Calu3 (cell line): ENCODE measurements around the gene ISYNA1. TPM values are rescaled to one million over a fixed set of nuclear protein-coding genes. Genes with fewer than 3 reads are reported as not detected.
A peak's percentile ranks its signal among the peaks of the same experiment; 100 is the strongest.
"Not testable (repeated sequence)": the region's sequence is repeated elsewhere in the genome, so short reads cannot be mapped to it uniquely, and the experiment has no call there.

Experiments used
- BruUV-seq: library from RNA; stranded (reverse); fragments of 400-500 nt; replicated peaks from 2 replicates; lab custom pipeline; 2021; lab: Mats Ljungman, UMichigan
- CTCF ChIA-PET: fragments of 300-600 bp; sonication (Branson Sonifier 250); formaldehyde crosslinking; loops from one replicate; lab custom pipeline; 2022; ENCODE audit warnings: antibody characterized with exemption; lab: Charles Lee
- DNase-seq: peaks from one replicate; pipeline ENCODE4 v3.0.0; 2022
- H3K27ac Mint-ChIP-seq: one replicate; pipeline ENCODE4 v1.8.0; 2022; ENCODE audit warnings: mixed read lengths; ENCODE audit not compliant: unreplicated experiment
- H3K27me3 Mint-ChIP-seq: one replicate; pipeline ENCODE4 v1.8.0; 2022; ENCODE audit warnings: mixed read lengths; ENCODE audit not compliant: unreplicated experiment
- H3K36me3 Mint-ChIP-seq: one replicate; pipeline ENCODE4 v1.8.0; 2022; ENCODE audit warnings: mild to moderate bottlenecking, moderate library complexity, mixed read lengths; ENCODE audit not compliant: insufficient read depth, unreplicated experiment
- H3K4me1 Mint-ChIP-seq: one replicate; pipeline ENCODE4 v1.8.0; 2022; ENCODE audit warnings: mild to moderate bottlenecking, low read depth, mixed read lengths; ENCODE audit not compliant: unreplicated experiment
- H3K4me3 Mint-ChIP-seq: one replicate; pipeline ENCODE4 v1.8.0; 2022; ENCODE audit warnings: mild to moderate bottlenecking, low read depth, moderate library complexity, mixed read lengths; ENCODE audit not compliant: unreplicated experiment
- H3K9me3 Mint-ChIP-seq: one replicate; pipeline ENCODE4 v1.8.0; 2022; ENCODE audit warnings: low read depth, mixed read lengths; ENCODE audit not compliant: unreplicated experiment
- CTCF ChIP-seq: fragments of 200-600 bp; IDR thresholded peaks from one replicate; pipeline ENCODE4 v1.8.0; 2022; ENCODE audit warnings: antibody characterized with exemption; ENCODE audit not compliant: unreplicated experiment
- intact Hi-C: fragments of 100-400 bp; cut with micrococcal nuclease; formaldehyde crosslinking; loops from one replicate; pipeline ENCODE4 v1.10.0; 2022; ENCODE audit not compliant: unreplicated experiment
- total RNA-seq: library from RNA; stranded (reverse); gene quantifications from 2 replicates; pipeline ENCODE4 v1.2.3, GENCODE V29; 2022

The ISYNA1 gene
- total RNA-seq, 1 experiment from 2014 or later, result 94.9 TPM

- peaks cover 19% of the 10 kb centered on the region for H3K4me1 Mint-ChIP-seq
- H3K27me3 Mint-ChIP-seq, result no peaks in the 10 kb centered on the region
- H3K9me3 Mint-ChIP-seq, result no peaks in the 10 kb centered on the region
- H3K4me3 Mint-ChIP-seq, result no peak overlapping the region
- peaks cover 21% of the 10 kb centered on the region for H3K36me3 Mint-ChIP-seq
- no peak for DNase-seq
- no TSS peak for BruUV-seq
- no peak for TF ChIP-seq CTCF
- intact Hi-C loops, result no loop called here
- H3K27ac Mint-ChIP-seq, result no peak overlapping the region
- CTCF ChIA-PET, result interaction anchor here (1.0 kb wide), 1 partner anchor 21 kb away, joined by 3 read pairs; the partner anchor contains the start of gene GDF15
Measured at GRCh38 chr19:18406749-18407148, 31.2 kb downstream of the ISYNA1 start.

GRCh38 chr19:18405754-18406153, 32.2 kb downstream of the ISYNA1 start:
- DNase-seq, BruUV-seq, H3K9me3 Mint-ChIP-seq, intact Hi-C loops, H3K27me3 Mint-ChIP-seq, H3K4me3 Mint-ChIP-seq, H3K27ac Mint-ChIP-seq: not testable (repeated sequence)
- CTCF ChIA-PET, result interaction anchor here (0.7 to 1.0 kb wide), 2 partner anchors 20 to 80 kb away, joined by 3 to 5 read pairs; partner anchors contain the start of gene GDF15
- Mint-ChIP-seq H3K36me3 (peaks cover 23% of the 10 kb centered on the region), H3K4me1 (peaks cover 24% of the 10 kb centered on the region)

GRCh38 chr19:18402455-18403248, 35.3 kb downstream of the ISYNA1 start:
- H3K9me3 Mint-ChIP-seq, intact Hi-C loops, DNase-seq, H3K27me3 Mint-ChIP-seq: not testable (repeated sequence)
- CTCF ChIA-PET, result interaction anchor here (1.1 to 1.6 kb wide), 3 partner anchors 17 to 123 kb away, joined by 5 to 6 read pairs (median 5); partner anchors contain the start of gene GDF15
- Mint-ChIP-seq H3K27ac (peak overlapping the region; percentile 63), H3K4me1 (peaks cover 24% of the 10 kb centered on the region), H3K4me3 (peak overlapping the region; percentile 65), H3K36me3 (peaks cover 20% of the 10 kb centered on the region)
- TSS peak; percentile 75 for BruUV-seq

GRCh38 chr19:18401580-18402112, 36.3 kb downstream of the ISYNA1 start:
- Mint-ChIP-seq H3K4me1 (peaks cover 24% of the 10 kb centered on the region), H3K9me3 (no peaks in the 10 kb centered on the region), H3K4me3 (peak overlapping the region; percentile 65), H3K27ac (peak overlapping the region; percentile 82), H3K27me3 (no peaks in the 10 kb centered on the region), H3K36me3 (peaks cover 20% of the 10 kb centered on the region)
- no TSS peak for BruUV-seq
- intact Hi-C loops, result no loop called here
- CTCF ChIA-PET, result interaction anchor here (0.6 to 1.6 kb wide), 5 partner anchors 16 to 156 kb away, joined by 3 to 6 read pairs (median 5); partner anchors contain the start of gene GDF15
- peak; percentile 10 for TF ChIP-seq CTCF
- DNase-seq, result peak; percentile 69

- intact Hi-C loops, result no loop called here
- Mint-ChIP-seq H3K27ac (no peak overlapping the region), H3K27me3 (no peaks in the 10 kb centered on the region), H3K4me3 (no peak overlapping the region), H3K4me1 (peaks cover 24% of the 10 kb centered on the region), H3K9me3 (no peaks in the 10 kb centered on the region), H3K36me3 (peaks cover 16% of the 10 kb centered on the region)
- TF ChIP-seq CTCF, result no peak
- DNase-seq, result peak; percentile 57
- CTCF ChIA-PET, result interaction anchor here (0.6 kb wide), 1 partner anchor 671 kb away, joined by 6 read pairs; no protein-coding TSS in a partner anchor
- BruUV-seq, result no TSS peak
Measured at GRCh38 chr19:18399008-18399407, 38.9 kb downstream of the ISYNA1 start.
